Kidney (tissue), 14 donors: ENCODE measurements around the gene ZNF322. TPM values are rescaled to one million over a fixed set of nuclear protein-coding genes. Genes with fewer than 3 reads are reported as not detected.

Experiments used
- DNase-seq, 5 donors: peaks; one replicate each; pipeline ENCODE4 v3.0.0-alpha.2; 2013 to 2020
- FAIRE-seq: peaks from 2 replicates; lab custom pipeline; 2012; peaks lifted over from hg19 to GRCh38; lab: Jason Lieb, UNC
- H3K27ac ChIP-seq, 2 donors: one replicate each; pipeline ENCODE4 v1.7.0; 2013; ENCODE audit warnings: low read depth in 2 of 2, low read length in 2 of 2, inconsistent platforms in 1 of 2
- H3K27me3 ChIP-seq: one replicate; pipeline ENCODE4 v1.7.1; 2013; ENCODE audit warnings: low read length, inconsistent platforms; ENCODE audit not compliant: control insufficient read depth, insufficient read depth
- H3K36me3 ChIP-seq, 3 donors: one replicate each; pipeline versions ENCODE4 v1.7.0 to v1.7.1; 2013; ENCODE audit warnings: low read length in 3 of 3, control low read depth in 1 of 3, inconsistent platforms in 1 of 3; ENCODE audit not compliant: insufficient read depth in 3 of 3, control insufficient read depth in 2 of 3
- H3K4me1 ChIP-seq, 3 donors: one replicate each; pipeline versions ENCODE4 v1.7.0 to v1.7.1; 2013; ENCODE audit warnings: low read length in 3 of 3, inconsistent platforms in 1 of 3, low read depth in 1 of 3; ENCODE audit not compliant: control insufficient read depth in 2 of 3, insufficient read depth in 2 of 3
- H3K4me3 ChIP-seq, 3 donors: one replicate each; pipeline versions ENCODE4 v1.7.0 to v1.8.1; 2013; ENCODE audit warnings: low read length in 3 of 3, control low read depth in 1 of 3, inconsistent platforms in 1 of 3
- H3K9ac ChIP-seq, 3 donors: one replicate each; pipeline versions ENCODE4 v1.7.0 to v1.7.1; 2013; ENCODE audit warnings: low read length in 3 of 3, control low read depth in 1 of 3, inconsistent platforms in 1 of 3
- H3K9me3 ChIP-seq, 3 donors: one replicate each; pipeline versions ENCODE4 v1.7.0 to v1.7.1; 2013; ENCODE audit warnings: low read length in 3 of 3, control low read depth in 1 of 3, inconsistent platforms in 1 of 3; ENCODE audit not compliant: control insufficient read depth in 2 of 3, insufficient read depth in 1 of 3
- intact Hi-C: fragments of 100-400 bp; cut with DNase I; formaldehyde crosslinking; loops from one replicate; pipeline ENCODE4 v1.11.1; 2022
- polyA plus RNA-seq: library from polyadenylated mRNA; stranded (reverse); fragments of 350-450 nt; fragmentation: Illumina TruSeq; extraction: RNeasy Lipid Tissue Mini Kit (QIAGEN cat#74804); gene quantifications from one replicate; pipeline ENCODE4 v1.2.3, GENCODE V29; 2014; ENCODE audit warnings: low read depth, low replicate concordance; ENCODE audit not compliant: insufficient read depth
- total RNA-seq: library from RNA; stranded (reverse); fragmentation: NEBNext Ultra II Directional; extraction: Animal tissue kit (Norgen Biotek cat#: 25700); gene quantifications from one replicate; pipeline ENCODE4 v1.2.1, GENCODE V29; 2021
- TF ChIP-seq, protein P1 (sequence below): IDR thresholded peaks from 3 replicates; pipeline ENCODE4 v1.5.1; 2012; ENCODE audit warnings: mild to moderate bottlenecking, moderate library complexity, borderline replicate concordance; ENCODE audit not compliant: insufficient read depth; ENCODE audit errors: extremely low read depth
- donor health status: control.
- donor health status: control.
- donor health status: control.
- donor health status: control.
- donor health status: control.
- donor health status: DM: yes; HTN: yes; CAD: no.
- donor health status: Normal renal cell carcinoma (clear cell type).

Gene ZNF322
- total and polyA plus RNA-seq, 2 donors from 2014 or later: 7.9 to 27.3 TPM

DNA sequence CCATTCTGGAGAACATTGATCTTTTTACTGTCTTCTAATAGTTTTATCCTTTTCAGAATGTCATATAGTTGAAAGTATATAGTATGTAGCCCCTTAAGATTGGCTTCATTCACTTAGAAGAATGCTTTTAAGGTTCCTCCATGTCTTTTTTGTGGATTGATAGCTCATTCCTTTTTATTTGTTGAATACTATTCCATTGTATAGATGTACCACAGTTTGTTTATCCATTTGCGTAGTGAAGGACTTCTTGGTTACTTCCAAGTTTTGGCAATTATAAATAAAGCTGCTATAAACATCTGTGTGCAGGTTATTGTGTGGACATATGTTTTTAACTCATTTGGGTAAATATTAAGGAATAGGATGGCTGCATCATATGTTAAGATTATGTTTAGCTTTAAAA lies 35.0 kb downstream of the ZNF322 start:
- intact Hi-C loops: no loop called here
- Histone ChIP-seq H3K27me3 (no peaks in the 10 kb centered on the region), H3K27ac (no peak overlapping the region), H3K4me3 (no peak overlapping the region), H3K4me1 (no peaks in the 10 kb centered on the region), H3K9ac (no peak overlapping the region), H3K9me3 (no peaks in the 10 kb centered on the region), H3K36me3 (no peaks in the 10 kb centered on the region)
- DNase-seq (no peak), FAIRE-seq (no peak)
- TF ChIP-seq, protein P1, sequence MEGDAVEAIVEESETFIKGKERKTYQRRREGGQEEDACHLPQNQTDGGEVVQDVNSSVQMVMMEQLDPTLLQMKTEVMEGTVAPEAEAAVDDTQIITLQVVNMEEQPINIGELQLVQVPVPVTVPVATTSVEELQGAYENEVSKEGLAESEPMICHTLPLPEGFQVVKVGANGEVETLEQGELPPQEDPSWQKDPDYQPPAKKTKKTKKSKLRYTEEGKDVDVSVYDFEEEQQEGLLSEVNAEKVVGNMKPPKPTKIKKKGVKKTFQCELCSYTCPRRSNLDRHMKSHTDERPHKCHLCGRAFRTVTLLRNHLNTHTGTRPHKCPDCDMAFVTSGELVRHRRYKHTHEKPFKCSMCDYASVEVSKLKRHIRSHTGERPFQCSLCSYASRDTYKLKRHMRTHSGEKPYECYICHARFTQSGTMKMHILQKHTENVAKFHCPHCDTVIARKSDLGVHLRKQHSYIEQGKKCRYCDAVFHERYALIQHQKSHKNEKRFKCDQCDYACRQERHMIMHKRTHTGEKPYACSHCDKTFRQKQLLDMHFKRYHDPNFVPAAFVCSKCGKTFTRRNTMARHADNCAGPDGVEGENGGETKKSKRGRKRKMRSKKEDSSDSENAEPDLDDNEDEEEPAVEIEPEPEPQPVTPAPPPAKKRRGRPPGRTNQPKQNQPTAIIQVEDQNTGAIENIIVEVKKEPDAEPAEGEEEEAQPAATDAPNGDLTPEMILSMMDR: no peak

DNA sequence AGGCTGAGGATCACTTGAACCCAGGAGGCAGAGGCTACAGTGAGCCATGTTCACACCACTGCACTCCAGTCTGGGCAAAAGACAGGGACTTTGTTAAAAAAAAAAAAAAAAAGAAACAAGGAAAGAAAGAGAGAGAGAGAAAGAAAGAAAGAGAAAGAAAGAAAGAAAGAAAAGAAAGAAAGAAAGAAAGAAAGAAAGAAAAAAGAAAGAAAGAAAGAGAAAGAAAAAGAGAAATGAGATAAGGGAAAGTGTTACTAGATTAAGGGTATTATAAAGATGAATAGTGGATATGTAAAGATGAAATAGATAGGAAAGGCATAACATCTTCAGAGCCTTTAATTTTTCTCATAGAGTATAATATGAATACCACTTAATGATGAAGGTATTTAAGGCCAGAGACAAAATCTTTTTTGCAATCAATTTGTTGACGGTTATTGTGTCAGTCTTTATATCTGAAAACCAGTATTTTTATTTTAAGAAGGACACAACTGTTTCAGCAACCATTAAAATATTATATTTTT lies 36.1 kb downstream of the ZNF322 start:
- Histone ChIP-seq H3K36me3 (no peaks in the 10 kb centered on the region), H3K4me3 (no peak overlapping the region), H3K4me1 (no peaks in the 10 kb centered on the region), H3K9ac (no peak overlapping the region), H3K27ac (no peak overlapping the region), H3K27me3 (no peaks in the 10 kb centered on the region), H3K9me3 (no peaks in the 10 kb centered on the region)
- DNase-seq (no peak), FAIRE-seq (no peak)
- intact Hi-C loops: no loop called here
- TF ChIP-seq, protein P1: no peak

DNA sequence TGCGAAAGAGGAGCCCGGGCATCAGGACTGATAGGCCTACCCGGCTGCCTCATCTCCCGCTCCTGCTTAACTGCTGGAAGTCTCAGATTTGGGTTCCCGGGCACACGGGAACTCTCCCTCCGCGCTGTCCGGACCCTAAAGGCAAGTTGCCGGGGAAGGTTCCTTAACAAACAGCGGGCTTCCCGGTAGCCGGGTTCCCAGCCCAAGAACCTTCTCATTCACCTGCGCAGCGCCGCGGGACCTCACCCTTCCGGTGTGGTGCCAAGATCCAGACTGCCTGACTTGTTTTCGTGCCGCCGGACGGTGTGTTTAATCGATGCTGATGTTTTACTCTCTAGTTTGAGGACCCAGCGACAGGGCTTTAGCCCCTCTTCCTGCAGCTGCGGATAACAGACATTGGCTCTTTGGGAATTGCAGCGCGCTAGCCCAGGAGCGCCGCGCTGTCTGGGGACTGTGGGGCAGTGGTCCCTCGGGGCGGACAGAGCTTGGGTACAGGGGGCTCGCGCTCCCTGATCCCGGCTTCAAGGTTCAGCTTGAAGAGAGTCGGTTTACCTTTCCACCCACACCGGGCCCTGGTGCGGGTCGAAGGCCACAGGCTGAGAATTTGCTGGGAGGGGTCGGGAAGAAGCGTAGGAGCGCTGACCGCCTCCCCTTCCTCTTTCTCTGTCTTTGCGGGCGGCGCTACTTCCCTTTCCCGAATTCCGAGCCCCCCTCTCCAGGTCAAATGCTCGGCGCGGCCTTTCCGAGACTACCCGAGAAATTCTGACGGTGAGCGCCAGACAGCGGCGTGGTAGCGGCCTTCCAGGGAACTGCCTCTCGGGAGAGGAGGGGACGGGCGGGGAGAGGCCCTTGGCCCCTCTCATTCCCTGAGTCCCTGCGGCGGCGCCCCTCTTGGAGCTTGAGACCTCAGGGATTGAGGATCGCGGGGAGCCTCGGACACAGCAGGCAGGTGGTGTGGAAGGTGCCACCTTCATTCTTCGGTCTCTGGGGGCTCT lies 45.6 kb downstream of the ZNF322 start:
- DNase-seq: peak in 4 of 5 donors; percentile 38 to 80 (median 49)
- Histone ChIP-seq H3K9me3 (peaks cover 0 to 2% (median 0%) of the 10 kb centered on the region in 3 donors), H3K9ac (no peak overlapping the region), H3K27ac (no peak overlapping the region), H3K4me1 (peaks cover 0 to 6% (median 0%) of the 10 kb centered on the region in 3 donors), H3K36me3 (no peaks in the 10 kb centered on the region), H3K4me3 (peak overlapping the region; percentile 7 to 41 (median 12)), H3K27me3 (peaks cover 8% of the 10 kb centered on the region)
- TF ChIP-seq, protein P1: no peak
- intact Hi-C loops: loop anchor here (10.0 kb wide), 1 partner anchor 471 kb away; no protein-coding TSS in a partner anchor
- FAIRE-seq: no peak
